Measurements from ENCODE around the gene EIF3M.
"Not testable (repeated sequence)": the region's sequence is repeated elsewhere in the genome, so short reads cannot be mapped to it uniquely, and the experiment has no call there.

The EIF3M gene

GRCh38 chr11:32586576-32587190, 3.1 kb downstream of the EIF3M start:
- H3K4me3 ChIP-seq (ENCODE audit: low read length): no peak overlapping the region
- DNase-seq (ENCODE audit: low read depth, low spot score): no peak

- no peak overlapping the region for H3K4me3 ChIP-seq (ENCODE audit: low read length)
- DNase-seq (ENCODE audit: low read depth, low spot score): no peak
These were observed 10.6 kb downstream of the EIF3M start for GRCh38 chr11:32594272-32594671.

- not testable (repeated sequence) for H3K4me3 ChIP-seq (ENCODE audit: low read length); DNase-seq (ENCODE audit: low read depth, low spot score)
These were observed 12.5 kb downstream of the EIF3M start for GRCh38 chr11:32596114-32596513.

GRCh38 chr11:32597921-32598320, 14.3 kb downstream of the EIF3M start:
- peak; percentile 77 for DNase-seq (ENCODE audit: low read depth, low spot score)
- no peak overlapping the region for H3K4me3 ChIP-seq (ENCODE audit: low read length)

- no peak overlapping the region for H3K4me3 ChIP-seq (ENCODE audit: low read length)
- no peak for DNase-seq (ENCODE audit: low read depth, low spot score)
These were observed 19.2 kb downstream of the EIF3M start for GRCh38 chr11:32602657-32603415.

GRCh38 chr11:32606220-32606619, 22.6 kb downstream of the EIF3M start:
- DNase-seq (ENCODE audit: low read depth, low spot score): no peak
- H3K4me3 ChIP-seq (ENCODE audit: low read length): no peak overlapping the region

GRCh38 chr11:32608826-32609225, 25.2 kb downstream of the EIF3M start:
- H3K4me3 ChIP-seq (ENCODE audit: low read length); DNase-seq (ENCODE audit: low read depth, low spot score): not testable (repeated sequence)

GRCh38 chr11:32610797-32611352, 27.2 kb downstream of the EIF3M start:
- no peak overlapping the region for H3K4me3 ChIP-seq (ENCODE audit: low read length)
- DNase-seq (ENCODE audit: low read depth, low spot score): no peak

GRCh38 chr11:32613500-32614151, 30.0 kb downstream of the EIF3M start:
- H3K4me3 ChIP-seq (ENCODE audit: low read length): no peak overlapping the region
- DNase-seq (ENCODE audit: low read depth, low spot score): no peak

- no peak overlapping the region for H3K4me3 ChIP-seq (ENCODE audit: low read length)
- DNase-seq (ENCODE audit: low read depth, low spot score): no peak
These were observed 31.8 kb downstream of the EIF3M start for GRCh38 chr11:32615422-32615821.

GRCh38 chr11:32616903-32617302, 33.3 kb downstream of the EIF3M start:
- DNase-seq (ENCODE audit: low read depth, low spot score): no peak
- H3K4me3 ChIP-seq (ENCODE audit: low read length): no peak overlapping the region

GRCh38 chr11:32630844-32631243, 47.2 kb downstream of the EIF3M start:
- DNase-seq (ENCODE audit: low read depth, low spot score): no peak

GRCh38 chr11:32635819-32636218, 52.2 kb downstream of the EIF3M start:
- H3K4me3 ChIP-seq (ENCODE audit: low read length): no peak overlapping the region
- DNase-seq (ENCODE audit: low read depth, low spot score): no peak

More at GRCh38 chr11:32630844-32631243, 47.2 kb downstream of the EIF3M start:
- H3K4me3 ChIP-seq (ENCODE audit: low read length): no peak overlapping the region

GRCh38 chr11:32641361-32641760, 57.7 kb downstream of the EIF3M start:
- no peak overlapping the region for H3K4me3 ChIP-seq (ENCODE audit: low read length)
- DNase-seq (ENCODE audit: low read depth, low spot score): no peak

GRCh38 chr11:32643526-32643925, 59.9 kb downstream of the EIF3M start:
- no peak for DNase-seq (ENCODE audit: low read depth, low spot score)

More at GRCh38 chr11:32643526-32643925, 59.9 kb downstream of the EIF3M start:
- no peak overlapping the region for H3K4me3 ChIP-seq (ENCODE audit: low read length)
